A549 (cell line): ENCODE data around the gene MRPL17. TPM values are rescaled to one million over a fixed set of nuclear protein-coding genes. Genes with fewer than 3 reads are reported as not detected.
A peak's percentile ranks its signal among the peaks of the same experiment; 100 is the strongest.

Source experiments
- ATAC-seq, 2 experiments: fragments of 200-7000 bp in 1 of 2; fragments of >200 bp in 1 of 2; cut with Nextera tagmentation in 1 of 2; cut with Tn5 transposase in 1 of 2; 3 replicates each; pipeline versions ENCODE4 v1.8.0 to v1.9.1; 2018 to 2020; ENCODE audit warnings: mild to moderate bottlenecking in 1 of 2, moderate library complexity in 1 of 2
- CTCF ChIA-PET: fragments of 300-600 bp; sonication (Branson Sonifier 250); formaldehyde crosslinking; extraction: SDS; loops from one replicate; lab custom pipeline; 2021; ENCODE audit warnings: antibody characterized with exemption, inconsistent platforms; lab: Yijun Ruan, JAX
- POLR2A ChIA-PET: fragments of 350-600 bp; formaldehyde crosslinking; extraction: SDS; loops from one replicate; lab custom pipeline; 2021; ENCODE audit warnings: antibody characterized with exemption, inconsistent platforms; lab: Yijun Ruan, JAX
- DNase-seq, 2 experiments: peaks; one replicate each; pipeline versions ENCODE4 v3.0.0 to v3.0.0-alpha.2; 2011 to 2016; ENCODE audit warnings: low read depth in 1 of 2, low spot score in 1 of 2
- FAIRE-seq: peaks from 2 replicates; lab custom pipeline; 2011; peaks lifted over from hg19 to GRCh38; lab: Jason Lieb, UNC
- H3K27ac ChIP-seq, 2 experiments: fragments of >200 bp; sonication (Bioruptor Twin); formaldehyde crosslinking; 3 replicates each; pipeline ENCODE4 v1.5.1; 2016 to 2017
- H3K4me1 ChIP-seq: fragments of >200 bp; sonication (Bioruptor Twin); formaldehyde crosslinking; 3 replicates; pipeline ENCODE4 v1.6.1; 2016
- H3K4me2 ChIP-seq: fragments of >200 bp; sonication (Bioruptor Twin); formaldehyde crosslinking; 3 replicates; pipeline ENCODE4 v1.6.1; 2016
- H3K4me3 ChIP-seq: fragments of >200 bp; sonication (Bioruptor Twin); formaldehyde crosslinking; 3 replicates; pipeline ENCODE4 v1.5.1; 2016
- H3K9me3 ChIP-seq: fragments of >200 bp; sonication (Bioruptor Twin); formaldehyde crosslinking; 3 replicates; pipeline ENCODE4 v1.6.1; 2016
- CEBPB ChIP-seq, 2 experiments: fragments of >200 bp in 1 of 2; sonication (Bioruptor Twin) in 1 of 2; formaldehyde crosslinking in 1 of 2; IDR thresholded peaks; 2 replicates each; pipeline ENCODE4 v1.6.1; 2012 to 2016
- CHD4 ChIP-seq: fragments of 200-600 bp; sonication (generic); IDR thresholded peaks from 2 replicates; pipeline ENCODE4 v1.6.1; 2016; ENCODE audit warnings: antibody characterized with exemption, mild to moderate bottlenecking, borderline replicate concordance
- CTCF ChIP-seq: fragments of >200 bp; sonication (Bioruptor Twin); formaldehyde crosslinking; IDR thresholded peaks from 3 replicates; pipeline ENCODE4 v1.5.1; 2016
- E2F6 ChIP-seq: IDR thresholded peaks from 2 replicates; pipeline ENCODE4 v1.6.1; 2012; ENCODE audit warnings: low read depth, borderline replicate concordance
- EHMT2 ChIP-seq: fragments of 200-600 bp; sonication (generic); IDR thresholded peaks from 2 replicates; pipeline ENCODE4 v1.6.1; 2016; ENCODE audit warnings: antibody characterized with exemption, low read depth, mild to moderate bottlenecking, moderate library complexity
- ELK1 ChIP-seq: fragments of 150-350 bp; IDR thresholded peaks from 2 replicates; pipeline ENCODE4 v1.6.1; 2014; ENCODE audit warnings: low read depth, mild to moderate bottlenecking, low read length
- FOSL2 ChIP-seq, 2 experiments: fragments of 450-650 bp in 1 of 2; fragments of >200 bp in 1 of 2; sonication (Bioruptor Twin) in 1 of 2; formaldehyde crosslinking; IDR thresholded peaks; 2 replicates each; pipeline versions ENCODE4 v1.5.0 to v1.6.1; 2016 to 2020; ENCODE audit warnings: mild to moderate bottlenecking in 1 of 2, moderate library complexity in 1 of 2
- FOXS1 ChIP-seq: fragments of 250-450 bp; sonication (Bioruptor Pico); IDR thresholded peaks from 2 replicates; pipeline ENCODE4 v1.5.0; 2020; ENCODE audit warnings: mild to moderate bottlenecking, moderate library complexity
- GATA3 ChIP-seq: IDR thresholded peaks from 2 replicates; pipeline ENCODE4 v1.6.1; 2012; ENCODE audit warnings: borderline replicate concordance
- HEYL ChIP-seq: fragments of 250-450 bp; sonication (Bioruptor Pico); IDR thresholded peaks from 2 replicates; pipeline ENCODE4 v1.8.0; 2021; ENCODE audit warnings: mild to moderate bottlenecking, moderate library complexity
- HOXB13 ChIP-seq: fragments of 250-450 bp; sonication (Bioruptor Pico); IDR thresholded peaks from 2 replicates; pipeline ENCODE4 v1.5.0; 2020; ENCODE audit warnings: low read depth, mild to moderate bottlenecking, moderate library complexity
- HOXB5 ChIP-seq: fragments of 250-450 bp; sonication (Bioruptor Pico); IDR thresholded peaks from 2 replicates; pipeline ENCODE4 v1.5.0; 2020; ENCODE audit warnings: mild to moderate bottlenecking, moderate library complexity
- JUN ChIP-seq, 2 experiments: fragments of >200 bp; sonication (Bioruptor Twin); formaldehyde crosslinking; IDR thresholded peaks; 2 replicates in 1 of 2; 3 replicates in 1 of 2; pipeline ENCODE4 v1.6.1; 2016 to 2017
- MAFK ChIP-seq: fragments of 450-650 bp; IDR thresholded peaks from 2 replicates; pipeline ENCODE4 v1.6.1; 2014; ENCODE audit not compliant: partially characterized antibody
- MYC ChIP-seq: IDR thresholded peaks from 2 replicates; pipeline ENCODE4 v1.6.1; 2012; ENCODE audit warnings: mild to moderate bottlenecking, inconsistent platforms, low read length, improper control_type of control experiment, borderline replicate concordance
- NPAS2 ChIP-seq: fragments of 250-450 bp; sonication (Bioruptor Pico); IDR thresholded peaks from 2 replicates; pipeline ENCODE4 v1.8.0; 2022; ENCODE audit warnings: mild to moderate bottlenecking, moderate library complexity, borderline replicate concordance
- PBX3 ChIP-seq: IDR thresholded peaks from 2 replicates; pipeline ENCODE4 v1.6.1; 2012
- PHF8 ChIP-seq: fragments of 200-600 bp; sonication (generic); IDR thresholded peaks from 2 replicates; pipeline ENCODE4 v1.6.1; 2016; ENCODE audit warnings: low read depth, mild to moderate bottlenecking, antibody characterized with exemption, moderate library complexity, borderline replicate concordance
- RAD21 ChIP-seq, 2 experiments: fragments of >200 bp in 1 of 2; sonication (Bioruptor Twin) in 1 of 2; formaldehyde crosslinking in 1 of 2; IDR thresholded peaks in 1 of 2; conservative IDR thresholded peaks in 1 of 2; 2 replicates in 1 of 2; 3 replicates in 1 of 2; pipeline ENCODE4 v1.6.1; 2012 to 2018; ENCODE audit warnings: inconsistent platforms in 1 of 2
- RARB ChIP-seq: fragments of 250-450 bp; sonication (Bioruptor Pico); IDR thresholded peaks from 2 replicates; pipeline ENCODE4 v1.8.0; 2021; ENCODE audit warnings: mild to moderate bottlenecking, moderate library complexity
- REST ChIP-seq: fragments of 200-600 bp; sonication (generic); IDR thresholded peaks from 2 replicates; pipeline ENCODE4 v1.6.1; 2016; ENCODE audit warnings: antibody characterized with exemption, mild to moderate bottlenecking, moderate library complexity
- RFX5 ChIP-seq: fragments of 450-650 bp; IDR thresholded peaks from 2 replicates; pipeline ENCODE4 v1.7.1; 2014; ENCODE audit warnings: antibody characterized with exemption, mild to moderate bottlenecking, moderate library complexity
- RNF2 ChIP-seq: fragments of 200-600 bp; sonication (generic); IDR thresholded peaks from 2 replicates; pipeline ENCODE4 v1.6.1; 2016; ENCODE audit warnings: low read depth, mild to moderate bottlenecking, antibody characterized with exemption, moderate library complexity, borderline replicate concordance
- TFCP2L1 ChIP-seq: fragments of 250-450 bp; sonication (Bioruptor Pico); IDR thresholded peaks from 2 replicates; pipeline ENCODE4 v1.5.0; 2021; ENCODE audit warnings: mild to moderate bottlenecking
- USF2 ChIP-seq: fragments of 450-650 bp; IDR thresholded peaks from 2 replicates; pipeline ENCODE4 v1.6.1; 2014; ENCODE audit warnings: antibody characterized with exemption
- WGBS: methylation state at CpG from one replicate; pipeline ENCODE4 v1.1.6; 2017; ENCODE audit errors: missing lambda C conversion rate; 5-methylcytosine and 5-hydroxymethylcytosine counted together
- polyA plus RNA-seq, 4 experiments: library from polyadenylated mRNA; depleted of rRNA in 3 of 4; stranded (reverse); fragments of >200 nt; fragmentation: RNase III in 1 of 4; extraction: RNeasy Plus Mini Kit Qiagen cat#74134 plus additional on column Dnase treatment in 1 of 4; gene quantifications; 2 replicates in 3 of 4; 3 replicates in 1 of 4; pipeline ENCODE4 v1.2.3, GENCODE V29; 2011 to 2017

Gene MRPL17
- polyA plus RNA-seq, 2 of the 4 experiments (the other 2 are of a cell fraction) = 96.8 to 128 TPM

- TF ChIP-seq HOXB13 (CRISPR knock-in tag) (no peak), CEBPB (IDR thresholded peaks at IDR 0.05) (no peak), MAFK (no peak), RNF2 (no peak), FOSL2 (IDR thresholded peaks at IDR 0.05) (no peak), FOSL2 (CRISPR knock-in tag; IDR thresholded peaks at IDR 0.05) (no peak), JUN (IDR thresholded peaks at IDR 0.05) (no peak), PHF8 (no peak), NPAS2 (CRISPR knock-in tag) (no peak), PBX3 (no peak), RFX5 (no peak), REST (no peak), MYC (no peak), GATA3 (no peak)
- ATAC-seq (peak in 1 of 2 experiments; percentile 17; a peak in 2 of 6 replicates), FAIRE-seq (no peak), DNase-seq (no peak)
- Histone ChIP-seq H3K4me3 (no peak overlapping the region), H3K4me1 (peaks cover 5% of the 10 kb centered on the region; the same call in 1 of the 3 replicates), H3K4me2 (no peak overlapping the region), H3K27ac (no peak overlapping the region), H3K9me3 (no peaks in the 10 kb centered on the region)
- POLR2A ChIA-PET = no interaction called here
- CTCF ChIA-PET = interaction anchor here (0.5 to 0.9 kb wide), 2 partner anchors 11 to 17 kb away, joined by 3 to 4 read pairs; no protein-coding TSS in a partner anchor
- 12% methylated on average over 3 of the region's 3 CpGs for WGBS
Observed at GRCh38 chr11:6637871-6638270, 45.3 kb downstream of the MRPL17 start.

- WGBS = 43% methylated on average over 3 of the region's 3 CpGs
- TF ChIP-seq ELK1 (no peak), E2F6 (no peak), RFX5 (no peak), JUN (IDR thresholded peaks at IDR 0.05) (no peak), HEYL (CRISPR knock-in tag) (no peak), HOXB13 (CRISPR knock-in tag) (no peak), RARB (CRISPR knock-in tag) (no peak), CTCF (no peak), RAD21 (conservative IDR thresholded peaks at IDR 0.05 in 1 of 2, IDR thresholded peaks at IDR 0.05 in 1 of 2) (no peak), EHMT2 (no peak), TFCP2L1 (CRISPR knock-in tag) (no peak), PBX3 (no peak), FOXS1 (CRISPR knock-in tag) (no peak), HOXB5 (no peak), CHD4 (no peak), USF2 (no peak), NPAS2 (CRISPR knock-in tag) (no peak)
- Histone ChIP-seq H3K9me3 (no peaks in the 10 kb centered on the region), H3K4me3 (no peak overlapping the region), H3K4me1 (peaks cover 5% of the 10 kb centered on the region; the same call in 1 of the 3 replicates), H3K27ac (no peak overlapping the region), H3K4me2 (no peak overlapping the region)
- FAIRE-seq = no peak
- ChIA-PET CTCF (interaction anchor here (0.8 to 4.0 kb wide), 2 partner anchors 14 to 15 kb away, joined by 4 to 15 read pairs; no protein-coding TSS in a partner anchor), POLR2A (no interaction called here)
- DNase-seq = no peak
- no peak for ATAC-seq
Observed at GRCh38 chr11:6636480-6636879, 46.7 kb downstream of the MRPL17 start.
